ENCODE measurements around the gene APBB1IP. TPM values are rescaled to one million over a fixed set of nuclear protein-coding genes. Genes with fewer than 3 reads are reported as not detected.
"Not testable (repeated sequence)": the region's sequence is repeated elsewhere in the genome, so short reads cannot be mapped to it uniquely, and the experiment has no call there.

The APBB1IP gene
- total RNA-seq, 1 experiment from 2014 or later: 0.22 TPM

GRCh38 chr10:26489081-26489480 is 50.9 kb downstream of the APBB1IP start:
- ATAC-seq (no peak), DNase-seq (ENCODE audit: low spot score) (no peak)
- peaks cover 18% of the 10 kb centered on the region for H3K36me3 Mint-ChIP-seq
- TF ChIP-seq FOXK1 (CRISPR knock-in tag; IDR thresholded peaks at IDR 0.05): no peak
- TF ChIP-seq ATF2 (CRISPR knock-in tag; IDR thresholded peaks at IDR 0.05; ENCODE audit: borderline replicate concordance, low read depth): no peak
- TF ChIP-seq GRHL2 (CRISPR knock-in tag; IDR thresholded peaks at IDR 0.05; ENCODE audit: insufficient replicate concordance, severe bottlenecking): no peak
- TF ChIP-seq AR (CRISPR knock-in tag; IDR thresholded peaks at IDR 0.05): no peak
- TF ChIP-seq ERG (CRISPR knock-in tag; IDR thresholded peaks at IDR 0.05): no peak
- TF ChIP-seq RELA (CRISPR knock-in tag; IDR thresholded peaks at IDR 0.05; ENCODE audit: borderline replicate concordance): no peak
- CTCF ChIA-PET: interaction anchor here (0.8 kb wide), 1 partner anchor 45 kb away, joined by 3 read pairs; no protein-coding TSS in a partner anchor
- H3K27ac Mint-ChIP-seq: no peak overlapping the region
- POLR2A ChIA-PET: no interaction called here
- H3K4me3 Mint-ChIP-seq: no peak overlapping the region
- H3K27me3 Mint-ChIP-seq (ENCODE audit: low read depth): no peaks in the 10 kb centered on the region
- H3K9me3 Mint-ChIP-seq: peaks cover 21% of the 10 kb centered on the region
- no peaks in the 10 kb centered on the region for H3K4me1 Mint-ChIP-seq

- ATAC-seq; H3K27me3 Mint-ChIP-seq (ENCODE audit: low read depth); H3K27ac Mint-ChIP-seq; H3K4me1 Mint-ChIP-seq; H3K4me3 Mint-ChIP-seq; DNase-seq (ENCODE audit: low spot score); POLR2A ChIA-PET: not testable (repeated sequence)
- CTCF ChIA-PET: interaction anchor here (1.1 kb wide), 1 partner anchor 44 kb away, joined by 3 read pairs; no protein-coding TSS in a partner anchor
- Mint-ChIP-seq H3K36me3 (peaks cover 18% of the 10 kb centered on the region), H3K9me3 (peaks cover 21% of the 10 kb centered on the region)
Observed at GRCh38 chr10:26490367-26490766, 52.2 kb downstream of the APBB1IP start.

GRCh38 chr10:26491276-26491675 is 53.1 kb downstream of the APBB1IP start:
- ATAC-seq: no peak
- CTCF ChIA-PET: interaction anchor here (1.1 kb wide), 1 partner anchor 43 kb away, joined by 3 read pairs; no protein-coding TSS in a partner anchor
- Mint-ChIP-seq H3K4me1 (no peaks in the 10 kb centered on the region), H3K27ac (no peak overlapping the region), H3K4me3 (no peak overlapping the region), H3K27me3 (ENCODE audit: low read depth) (no peaks in the 10 kb centered on the region), H3K36me3 (peaks cover 18% of the 10 kb centered on the region), H3K9me3 (peaks cover 21% of the 10 kb centered on the region)
- POLR2A ChIA-PET: no interaction called here
- TF ChIP-seq ATF3 (CRISPR knock-in tag; conservative IDR thresholded peaks at IDR 0.05): no peak
- no peak for TF ChIP-seq ZNF423 (CRISPR knock-in tag; IDR thresholded peaks at IDR 0.05)
- TF ChIP-seq USF2 (CRISPR knock-in tag; IDR thresholded peaks at IDR 0.05): no peak
- TF ChIP-seq NR2C2 (CRISPR knock-in tag; IDR thresholded peaks at IDR 0.05): no peak
- TF ChIP-seq SP1 (CRISPR knock-in tag; conservative IDR thresholded peaks at IDR 0.05): no peak
- no peak for TF ChIP-seq FOXP1 (CRISPR knock-in tag; IDR thresholded peaks at IDR 0.05; ENCODE audit: borderline replicate concordance)
- DNase-seq (ENCODE audit: low spot score): no peak

GRCh38 chr10:26491934-26492333 is 53.8 kb downstream of the APBB1IP start:
- H3K4me1 Mint-ChIP-seq: no peaks in the 10 kb centered on the region
- peaks cover 18% of the 10 kb centered on the region for H3K36me3 Mint-ChIP-seq
- H3K9me3 Mint-ChIP-seq: peaks cover 21% of the 10 kb centered on the region
- ChIA-PET POLR2A (no interaction called here), CTCF (no interaction called here)
- H3K4me3 Mint-ChIP-seq: no peak overlapping the region
- ATAC-seq (no peak), DNase-seq (ENCODE audit: low spot score) (no peak)
- no peaks in the 10 kb centered on the region for H3K27me3 Mint-ChIP-seq (ENCODE audit: low read depth)
- no peak overlapping the region for H3K27ac Mint-ChIP-seq
- TF ChIP-seq USF2 (CRISPR knock-in tag; IDR thresholded peaks at IDR 0.05) (no peak), ZNF317 (CRISPR knock-in tag; IDR thresholded peaks at IDR 0.05; ENCODE audit: borderline replicate concordance, low read depth) (no peak), HMGA2 (CRISPR knock-in tag; IDR thresholded peaks at IDR 0.05) (no peak), PRDM15 (CRISPR knock-in tag; IDR thresholded peaks at IDR 0.05) (no peak)
